ENCODE data around the gene KLF2. TPM values are rescaled to one million over a fixed set of nuclear protein-coding genes. Genes with fewer than 3 reads are reported as not detected.

Gene KLF2
- total RNA-seq, 5 donors from 2014 or later (not counting 1 experiment from before 2014, with no cell fraction given), result 612 to 721 (median 621) TPM

GRCh38 chr19:16330806-16331690, 6.4 kb downstream of the KLF2 start:
- Histone ChIP-seq H3K4me1 (ENCODE audit: control insufficient read depth in 1 of 2, extremely low read depth in 1 of 2, insufficient read depth in 2 of 2, low read length in 2 of 2) (peaks cover 18 to 76% of the 10 kb centered on the region in 2 experiments), H3K27ac (ENCODE audit: low read length) (peak overlapping the region; percentile 82), H3K9me3 (no peaks in the 10 kb centered on the region), H3K4me3 (ENCODE audit: control insufficient read depth in 1 of 2, extremely low read depth in 1 of 2, low read length in 1 of 2) (peak overlapping the region in 1 of 2 donors; percentile 95), H3K36me3 (ENCODE audit: control insufficient read depth in 2 of 2, extremely low read depth in 1 of 2, insufficient read depth in 1 of 2, low read length in 1 of 2) (peaks cover 5 to 37% of the 10 kb centered on the region in 2 donors), H3K27me3 (replicated peaks in 1 of 2; ENCODE audit: control insufficient read depth in 2 of 2, extremely low read depth in 1 of 2, insufficient read depth in 2 of 2, low read length in 1 of 2) (peaks cover 0 to 7% of the 10 kb centered on the region in 2 experiments)
- peaks cover 38% of the 10 kb centered on the region for H3K36me3 Mint-ChIP-seq
- H3K27ac Mint-ChIP-seq, result peak overlapping the region; percentile 95 to 98
- ATAC-seq (replicated peaks in 1 of 4) (peak; percentile 0 to 17 (median 6)), DNase-seq (peak in 7 of 35 experiments; percentile 16 to 57 (median 29))
- peaks cover 50 to 59% (median 56%) of the 10 kb centered on the region in 3 donors for H3K4me1 Mint-ChIP-seq
- ChIA-PET CTCF (interaction anchor here (0.6 to 3.5 kb wide), 10 partner anchors 8 to 85 kb away, joined by 3 to 38 read pairs (median 10); no protein-coding TSS in a partner anchor), POLR2A (interaction anchor here (0.5 to 6.0 kb wide), 19 partner anchors 8 to 1593 kb away, joined by 3 to 135 read pairs (median 6); no protein-coding TSS in a partner anchor)
- peak overlapping the region in 2 of 3 donors; percentile 98 to 100 for H3K4me3 Mint-ChIP-seq
- H3K27me3 Mint-ChIP-seq, result peaks cover 0 to 5% of the 10 kb centered on the region in 2 donors
- 33% methylated on average over 6 of the region's 16 CpGs for WGBS (ENCODE audit: insufficient coverage)
- no peaks in the 10 kb centered on the region for H3K9me3 Mint-ChIP-seq

GRCh38 chr19:16333001-16333586, 8.5 kb downstream of the KLF2 start:
- no peak overlapping the region for H3K4me3 ChIP-seq (ENCODE audit: control insufficient read depth in 1 of 2, extremely low read depth in 1 of 2, low read length in 1 of 2)
- peaks cover 17% of the 10 kb centered on the region for H3K36me3 Mint-ChIP-seq
- peaks cover 65 to 73% (median 69%) of the 10 kb centered on the region in 3 donors for H3K4me1 Mint-ChIP-seq
- H3K9me3 Mint-ChIP-seq, result no peaks in the 10 kb centered on the region
- H3K4me3 Mint-ChIP-seq, result peak overlapping the region in 1 of 3 donors; percentile 40
- no peak for ATAC-seq (replicated peaks in 1 of 4)
- peaks cover 26 to 92% of the 10 kb centered on the region in 2 experiments for H3K4me1 ChIP-seq (ENCODE audit: control insufficient read depth in 1 of 2, extremely low read depth in 1 of 2, insufficient read depth in 2 of 2, low read length in 2 of 2)
- 97% methylated on average over 6 of the region's 12 CpGs for WGBS (ENCODE audit: insufficient coverage)
- peak overlapping the region; percentile 34 to 76 for H3K27ac Mint-ChIP-seq
- POLR2A ChIA-PET, result interaction anchor here in 1 of 2 donors (1.3 kb wide), 1 partner anchor 9 kb away, joined by 4 read pairs; no protein-coding TSS in a partner anchor
- no peak for DNase-seq
- H3K9me3 ChIP-seq, result no peaks in the 10 kb centered on the region
- CTCF ChIA-PET, result no interaction called here
- H3K36me3 ChIP-seq (ENCODE audit: control insufficient read depth in 2 of 2, extremely low read depth in 1 of 2, insufficient read depth in 1 of 2, low read length in 1 of 2), result peaks cover 0 to 16% of the 10 kb centered on the region in 2 donors
- no peak overlapping the region for H3K27ac ChIP-seq (ENCODE audit: low read length)
- no peaks in the 10 kb centered on the region for H3K27me3 Mint-ChIP-seq
- H3K27me3 ChIP-seq (replicated peaks in 1 of 2; ENCODE audit: control insufficient read depth in 2 of 2, extremely low read depth in 1 of 2, insufficient read depth in 2 of 2, low read length in 1 of 2), result no peaks in the 10 kb centered on the region

GRCh38 chr19:16334411-16334810, 9.8 kb downstream of the KLF2 start:
- Mint-ChIP-seq H3K36me3 (peaks cover 4% of the 10 kb centered on the region), H3K4me3 (peak overlapping the region in 1 of 3 donors; percentile 40), H3K27ac (peak overlapping the region in 1 of 2 donors; percentile 76), H3K27me3 (no peaks in the 10 kb centered on the region), H3K4me1 (peaks cover 65 to 73% (median 69%) of the 10 kb centered on the region in 3 donors), H3K9me3 (no peaks in the 10 kb centered on the region)
- ATAC-seq (replicated peaks in 1 of 4) (no peak), DNase-seq (no peak)
- H3K27ac ChIP-seq (ENCODE audit: low read length), result no peak overlapping the region
- ChIA-PET CTCF (interaction anchor here in 1 of 2 donors (1.8 kb wide), 1 partner anchor 48 kb away, joined by 8 read pairs; no protein-coding TSS in a partner anchor), POLR2A (interaction anchor here (0.5 to 1.3 kb wide), 2 partner anchors 8 to 1919 kb away, joined by 3 to 4 read pairs; no protein-coding TSS in a partner anchor)
- H3K27me3 ChIP-seq (replicated peaks in 1 of 2; ENCODE audit: control insufficient read depth in 2 of 2, extremely low read depth in 1 of 2, insufficient read depth in 2 of 2, low read length in 1 of 2), result no peaks in the 10 kb centered on the region
- peaks cover 0 to 4% of the 10 kb centered on the region in 2 donors for H3K36me3 ChIP-seq (ENCODE audit: control insufficient read depth in 2 of 2, extremely low read depth in 1 of 2, insufficient read depth in 1 of 2, low read length in 1 of 2)
- H3K9me3 ChIP-seq, result no peaks in the 10 kb centered on the region
- WGBS (ENCODE audit: insufficient coverage), result no CpG with 5 or more reads among the region's 1 CpG
- H3K4me1 ChIP-seq (ENCODE audit: control insufficient read depth in 1 of 2, extremely low read depth in 1 of 2, insufficient read depth in 2 of 2, low read length in 2 of 2), result peaks cover 29 to 92% of the 10 kb centered on the region in 2 experiments
- H3K4me3 ChIP-seq (ENCODE audit: control insufficient read depth in 1 of 2, extremely low read depth in 1 of 2, low read length in 1 of 2), result no peak overlapping the region

- Histone ChIP-seq H3K4me3 (ENCODE audit: control insufficient read depth in 1 of 2, extremely low read depth in 1 of 2, low read length in 1 of 2) (no peak overlapping the region), H3K4me1 (ENCODE audit: control insufficient read depth in 1 of 2, extremely low read depth in 1 of 2, insufficient read depth in 2 of 2, low read length in 2 of 2) (peaks cover 21 to 92% of the 10 kb centered on the region in 2 experiments), H3K27me3 (replicated peaks in 1 of 2; ENCODE audit: control insufficient read depth in 2 of 2, extremely low read depth in 1 of 2, insufficient read depth in 2 of 2, low read length in 1 of 2) (no peaks in the 10 kb centered on the region), H3K36me3 (ENCODE audit: control insufficient read depth in 2 of 2, extremely low read depth in 1 of 2, insufficient read depth in 1 of 2, low read length in 1 of 2) (no peaks in the 10 kb centered on the region), H3K27ac (ENCODE audit: low read length) (peak overlapping the region; percentile 20), H3K9me3 (no peaks in the 10 kb centered on the region)
- peaks cover 62 to 73% (median 66%) of the 10 kb centered on the region in 3 donors for H3K4me1 Mint-ChIP-seq
- H3K27me3 Mint-ChIP-seq, result no peaks in the 10 kb centered on the region
- peak overlapping the region in 1 of 2 donors; percentile 27 for H3K27ac Mint-ChIP-seq
- ATAC-seq (replicated peaks in 1 of 4), result peak in 1 of 4 experiments; percentile 0
- no peaks in the 10 kb centered on the region for H3K9me3 Mint-ChIP-seq
- WGBS (ENCODE audit: insufficient coverage), result 87% methylated on average over 14 of the region's 20 CpGs
- ChIA-PET CTCF (interaction anchor here in 1 of 2 donors (1.8 kb wide), 1 partner anchor 47 kb away, joined by 8 read pairs; no protein-coding TSS in a partner anchor), POLR2A (interaction anchor here in 1 of 2 donors (0.5 to 1.0 kb wide), 2 partner anchors 11 to 1920 kb away, joined by 3 to 6 read pairs; partner anchors contain the start of gene KLF2)
- peak overlapping the region in 1 of 3 donors; percentile 25 for H3K4me3 Mint-ChIP-seq
- peak in 18 of 35 experiments; percentile 17 to 69 (median 43) for DNase-seq
- H3K36me3 Mint-ChIP-seq, result no peaks in the 10 kb centered on the region
These were observed 10.6 kb downstream of the KLF2 start for GRCh38 chr19:16335226-16335625.

- ChIA-PET CTCF (no interaction called here), POLR2A (no interaction called here)
- no peaks in the 10 kb centered on the region for H3K27me3 ChIP-seq (replicated peaks in 1 of 2; ENCODE audit: control insufficient read depth in 2 of 2, extremely low read depth in 1 of 2, insufficient read depth in 2 of 2, low read length in 1 of 2)
- DNase-seq, result no peak
- Mint-ChIP-seq H3K27ac (peak overlapping the region; percentile 74 to 75), H3K9me3 (no peaks in the 10 kb centered on the region), H3K36me3 (no peaks in the 10 kb centered on the region), H3K27me3 (no peaks in the 10 kb centered on the region), H3K4me1 (peaks cover 59 to 72% (median 65%) of the 10 kb centered on the region in 3 donors), H3K4me3 (peak overlapping the region in 1 of 3 donors; percentile 84)
- no peak overlapping the region for H3K4me3 ChIP-seq (ENCODE audit: control insufficient read depth in 1 of 2, extremely low read depth in 1 of 2, low read length in 1 of 2)
- no CpG with 5 or more reads among the region's 4 CpGs for whole genome bisulfite sequencing (ENCODE audit: insufficient coverage)
- no peak overlapping the region for H3K27ac ChIP-seq (ENCODE audit: low read length)
- H3K36me3 ChIP-seq (ENCODE audit: control insufficient read depth in 2 of 2, extremely low read depth in 1 of 2, insufficient read depth in 1 of 2, low read length in 1 of 2), result no peaks in the 10 kb centered on the region
- H3K4me1 ChIP-seq (ENCODE audit: control insufficient read depth in 1 of 2, extremely low read depth in 1 of 2, insufficient read depth in 2 of 2, low read length in 2 of 2), result peaks cover 17 to 92% of the 10 kb centered on the region in 2 experiments
- ATAC-seq (replicated peaks in 1 of 4), result no peak
- no peaks in the 10 kb centered on the region for H3K9me3 ChIP-seq
These were observed 11.9 kb downstream of the KLF2 start for GRCh38 chr19:16336571-16336970.

All from T-cell (primary cell).